HL-60 (cell line): ENCODE data around the gene NAA25.

Experiments
- DNase-seq, 2 experiments: peaks; one replicate each; pipeline ENCODE4 v3.0.0-alpha.2; 2010 to 2020; ENCODE audit warnings: low read depth in 1 of 2, low spot score in 1 of 2
- H3K27ac ChIP-seq: fragments of 250-450 bp; sonication (Bioruptor Pico); replicated peaks from 2 replicates; pipeline ENCODE4 v1.5.1; 2020; ENCODE audit warnings: mild to moderate bottlenecking, moderate library complexity
- H3K27me3 ChIP-seq: fragments of 250-450 bp; sonication (Bioruptor Pico); 2 replicates; pipeline ENCODE4 v1.5.1; 2021; ENCODE audit warnings: mild to moderate bottlenecking, moderate library complexity; ENCODE audit not compliant: insufficient read depth, poor library complexity, severe bottlenecking
- H3K4me3 ChIP-seq: replicated peaks from 2 replicates; pipeline ENCODE4 v1.5.1; 2011; ENCODE audit warnings: mild to moderate bottlenecking, control low read depth, low read length; ENCODE audit not compliant: insufficient read depth
- GABPA ChIP-seq: IDR thresholded peaks from 2 replicates; pipeline ENCODE4 v1.6.1; 2012; ENCODE audit warnings: low read depth
- POLR2AphosphoS5 ChIP-seq: IDR thresholded peaks from 2 replicates; pipeline ENCODE4 v1.6.1; 2012; ENCODE audit warnings: low read depth
- SPI1 ChIP-seq: IDR thresholded peaks from 2 replicates; pipeline ENCODE4 v1.6.1; 2012; ENCODE audit warnings: low read depth, mild to moderate bottlenecking, borderline replicate concordance
- TF ChIP-seq, protein P1 (sequence below): IDR thresholded peaks from one replicate; pipeline ENCODE4 v1.5.1; 2011; ENCODE audit warnings: low read length, control low read depth, inconsistent platforms; ENCODE audit not compliant: insufficient read depth
- TF ChIP-seq, protein P2 (sequence below): IDR thresholded peaks from 2 replicates; pipeline ENCODE4 v1.6.1; 2012; ENCODE audit warnings: low read depth; ENCODE audit not compliant: insufficient replicate concordance

Gene NAA25

DNA sequence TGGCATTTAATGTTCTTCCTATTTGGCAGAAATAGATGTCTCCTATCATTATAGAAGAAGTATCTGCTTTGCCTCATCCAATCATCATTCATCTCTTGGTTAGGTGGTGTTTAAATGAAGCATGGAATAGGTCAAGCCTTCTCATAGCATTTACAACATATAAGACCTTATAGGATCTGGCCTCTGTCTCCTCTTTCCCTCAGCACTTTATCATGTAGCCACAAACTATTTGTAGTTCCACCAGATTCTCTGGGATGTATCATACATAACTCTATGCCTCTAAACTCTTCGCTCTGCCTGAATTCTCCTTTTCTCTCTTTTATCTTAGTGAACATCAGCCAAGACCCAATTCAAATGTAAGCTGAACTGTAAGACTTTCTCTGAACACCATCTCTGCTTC, 20.7 kb downstream of the NAA25 start:
- no peak overlapping the region for H3K27ac ChIP-seq
- DNase-seq, result no peak

DNA sequence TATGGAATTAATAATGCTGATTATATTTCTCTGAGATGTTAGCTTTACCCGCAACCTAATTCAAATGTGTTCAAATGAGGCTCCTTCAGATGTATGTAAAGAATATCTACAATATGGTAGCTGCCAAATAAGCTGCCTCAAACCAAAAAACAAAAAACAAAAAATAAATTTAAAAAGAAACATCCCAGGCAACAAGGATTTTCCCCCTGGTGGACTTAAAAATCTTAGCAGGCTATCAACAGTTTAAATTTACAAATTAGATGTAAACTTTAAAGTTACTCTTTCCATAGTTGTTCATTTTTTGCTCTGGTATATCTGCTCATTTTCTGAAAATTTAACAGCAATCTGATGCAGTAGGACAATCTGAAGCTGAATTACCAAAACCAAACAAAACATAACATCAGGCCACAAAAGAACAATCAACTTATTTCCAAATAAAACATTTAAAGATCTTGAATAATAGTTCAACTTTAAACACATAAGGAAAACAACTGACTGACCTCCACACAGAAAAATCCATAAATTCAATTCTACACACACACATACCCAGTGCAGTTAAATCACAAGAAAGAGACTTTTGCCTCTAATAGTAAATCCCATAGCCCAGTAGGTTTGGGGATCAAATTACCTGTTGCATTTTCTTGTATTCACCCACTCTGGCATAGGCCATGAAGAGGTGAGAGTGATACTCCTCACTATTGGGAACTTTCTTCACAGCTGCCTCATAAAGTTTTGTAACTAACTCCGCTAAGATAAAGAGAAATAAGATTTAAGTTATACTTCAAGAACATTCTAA, 21.3 kb downstream of the NAA25 start:
- DNase-seq, result no peak

More for the DNA sequence above, 20.7 kb downstream of the NAA25 start:
- Histone ChIP-seq H3K27me3 (no peaks in the 10 kb centered on the region), H3K4me3 (no peak overlapping the region)
- no peak for TF ChIP-seq POLR2AphosphoS5
- no peak for TF ChIP-seq GABPA
- TF ChIP-seq SPI1, result no peak
- TF ChIP-seq, protein P1, sequence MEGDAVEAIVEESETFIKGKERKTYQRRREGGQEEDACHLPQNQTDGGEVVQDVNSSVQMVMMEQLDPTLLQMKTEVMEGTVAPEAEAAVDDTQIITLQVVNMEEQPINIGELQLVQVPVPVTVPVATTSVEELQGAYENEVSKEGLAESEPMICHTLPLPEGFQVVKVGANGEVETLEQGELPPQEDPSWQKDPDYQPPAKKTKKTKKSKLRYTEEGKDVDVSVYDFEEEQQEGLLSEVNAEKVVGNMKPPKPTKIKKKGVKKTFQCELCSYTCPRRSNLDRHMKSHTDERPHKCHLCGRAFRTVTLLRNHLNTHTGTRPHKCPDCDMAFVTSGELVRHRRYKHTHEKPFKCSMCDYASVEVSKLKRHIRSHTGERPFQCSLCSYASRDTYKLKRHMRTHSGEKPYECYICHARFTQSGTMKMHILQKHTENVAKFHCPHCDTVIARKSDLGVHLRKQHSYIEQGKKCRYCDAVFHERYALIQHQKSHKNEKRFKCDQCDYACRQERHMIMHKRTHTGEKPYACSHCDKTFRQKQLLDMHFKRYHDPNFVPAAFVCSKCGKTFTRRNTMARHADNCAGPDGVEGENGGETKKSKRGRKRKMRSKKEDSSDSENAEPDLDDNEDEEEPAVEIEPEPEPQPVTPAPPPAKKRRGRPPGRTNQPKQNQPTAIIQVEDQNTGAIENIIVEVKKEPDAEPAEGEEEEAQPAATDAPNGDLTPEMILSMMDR, result no peak
- TF ChIP-seq, protein P2, sequence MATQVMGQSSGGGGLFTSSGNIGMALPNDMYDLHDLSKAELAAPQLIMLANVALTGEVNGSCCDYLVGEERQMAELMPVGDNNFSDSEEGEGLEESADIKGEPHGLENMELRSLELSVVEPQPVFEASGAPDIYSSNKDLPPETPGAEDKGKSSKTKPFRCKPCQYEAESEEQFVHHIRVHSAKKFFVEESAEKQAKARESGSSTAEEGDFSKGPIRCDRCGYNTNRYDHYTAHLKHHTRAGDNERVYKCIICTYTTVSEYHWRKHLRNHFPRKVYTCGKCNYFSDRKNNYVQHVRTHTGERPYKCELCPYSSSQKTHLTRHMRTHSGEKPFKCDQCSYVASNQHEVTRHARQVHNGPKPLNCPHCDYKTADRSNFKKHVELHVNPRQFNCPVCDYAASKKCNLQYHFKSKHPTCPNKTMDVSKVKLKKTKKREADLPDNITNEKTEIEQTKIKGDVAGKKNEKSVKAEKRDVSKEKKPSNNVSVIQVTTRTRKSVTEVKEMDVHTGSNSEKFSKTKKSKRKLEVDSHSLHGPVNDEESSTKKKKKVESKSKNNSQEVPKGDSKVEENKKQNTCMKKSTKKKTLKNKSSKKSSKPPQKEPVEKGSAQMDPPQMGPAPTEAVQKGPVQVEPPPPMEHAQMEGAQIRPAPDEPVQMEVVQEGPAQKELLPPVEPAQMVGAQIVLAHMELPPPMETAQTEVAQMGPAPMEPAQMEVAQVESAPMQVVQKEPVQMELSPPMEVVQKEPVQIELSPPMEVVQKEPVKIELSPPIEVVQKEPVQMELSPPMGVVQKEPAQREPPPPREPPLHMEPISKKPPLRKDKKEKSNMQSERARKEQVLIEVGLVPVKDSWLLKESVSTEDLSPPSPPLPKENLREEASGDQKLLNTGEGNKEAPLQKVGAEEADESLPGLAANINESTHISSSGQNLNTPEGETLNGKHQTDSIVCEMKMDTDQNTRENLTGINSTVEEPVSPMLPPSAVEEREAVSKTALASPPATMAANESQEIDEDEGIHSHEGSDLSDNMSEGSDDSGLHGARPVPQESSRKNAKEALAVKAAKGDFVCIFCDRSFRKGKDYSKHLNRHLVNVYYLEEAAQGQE, result no peak

DNA sequence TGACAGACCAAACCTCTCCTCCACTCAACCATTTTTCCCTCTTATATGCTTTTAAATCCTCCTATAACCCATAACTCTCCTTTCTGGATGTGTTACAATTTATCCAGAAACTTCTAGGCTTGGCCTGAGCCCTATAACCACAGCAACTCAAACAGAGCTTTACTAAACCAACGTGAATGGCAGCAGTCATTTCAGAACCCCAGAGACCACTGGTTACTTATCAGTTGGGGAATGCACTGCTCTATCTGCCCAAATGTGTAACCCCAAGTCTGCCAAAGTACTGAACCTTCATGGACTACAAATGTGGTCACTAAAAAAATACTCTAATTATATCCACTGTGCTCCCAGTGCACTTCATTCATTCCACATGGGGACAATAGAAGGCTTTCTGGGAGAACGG, 42.0 kb downstream of the NAA25 start:
- no peaks in the 10 kb centered on the region for H3K27me3 ChIP-seq
- H3K4me3 ChIP-seq, result no peak overlapping the region
- TF ChIP-seq SPI1 (no peak), GABPA (no peak)
- TF ChIP-seq, protein P1, result no peak
- TF ChIP-seq, protein P2, result no peak
- no peak for DNase-seq
- H3K27ac ChIP-seq, result no peak overlapping the region

More for the DNA sequence above, 21.3 kb downstream of the NAA25 start:
- TF ChIP-seq, protein P2, result no peak
- TF ChIP-seq POLR2AphosphoS5, result no peak
- TF ChIP-seq GABPA, result no peak
- TF ChIP-seq SPI1, result no peak
- TF ChIP-seq, protein P1, result no peak
- Histone ChIP-seq H3K27me3 (no peaks in the 10 kb centered on the region), H3K27ac (no peak overlapping the region), H3K4me3 (no peak overlapping the region)
